Measurements from ENCODE around the gene MMP13.

DNA sequence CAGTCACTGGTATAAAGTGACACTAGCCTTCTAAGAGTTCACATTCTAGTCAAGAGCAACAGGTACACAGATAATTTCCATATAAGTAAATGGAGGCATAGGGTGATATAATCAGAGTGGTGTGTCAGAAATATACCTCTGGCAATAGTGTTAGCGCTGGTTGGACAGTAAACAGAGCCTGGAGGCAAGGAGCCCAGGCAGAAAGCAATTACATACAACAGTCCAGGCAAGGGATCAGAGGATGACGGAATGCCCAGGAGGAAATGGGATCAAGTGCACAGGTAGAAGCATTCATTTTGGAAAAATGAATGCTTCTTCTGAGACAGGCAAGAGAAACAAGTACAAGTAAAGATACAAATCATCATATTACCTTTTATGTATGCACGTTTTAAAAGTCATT, 36.2 kb upstream of the MMP13 start:
- TF ChIP-seq, protein P1, sequence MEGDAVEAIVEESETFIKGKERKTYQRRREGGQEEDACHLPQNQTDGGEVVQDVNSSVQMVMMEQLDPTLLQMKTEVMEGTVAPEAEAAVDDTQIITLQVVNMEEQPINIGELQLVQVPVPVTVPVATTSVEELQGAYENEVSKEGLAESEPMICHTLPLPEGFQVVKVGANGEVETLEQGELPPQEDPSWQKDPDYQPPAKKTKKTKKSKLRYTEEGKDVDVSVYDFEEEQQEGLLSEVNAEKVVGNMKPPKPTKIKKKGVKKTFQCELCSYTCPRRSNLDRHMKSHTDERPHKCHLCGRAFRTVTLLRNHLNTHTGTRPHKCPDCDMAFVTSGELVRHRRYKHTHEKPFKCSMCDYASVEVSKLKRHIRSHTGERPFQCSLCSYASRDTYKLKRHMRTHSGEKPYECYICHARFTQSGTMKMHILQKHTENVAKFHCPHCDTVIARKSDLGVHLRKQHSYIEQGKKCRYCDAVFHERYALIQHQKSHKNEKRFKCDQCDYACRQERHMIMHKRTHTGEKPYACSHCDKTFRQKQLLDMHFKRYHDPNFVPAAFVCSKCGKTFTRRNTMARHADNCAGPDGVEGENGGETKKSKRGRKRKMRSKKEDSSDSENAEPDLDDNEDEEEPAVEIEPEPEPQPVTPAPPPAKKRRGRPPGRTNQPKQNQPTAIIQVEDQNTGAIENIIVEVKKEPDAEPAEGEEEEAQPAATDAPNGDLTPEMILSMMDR (IDR thresholded peaks at IDR 0.05) = no peak
- no peak for TF ChIP-seq POLR2A (IDR thresholded peaks at IDR 0.05)

Data from esophagus squamous epithelium (tissue), 4 donors.